ENCODE results near the gene SMIM45.

- TF ChIP-seq POLR2AphosphoS5 (IDR thresholded peaks at IDR 0.05) (no peak), POLR2A (IDR thresholded peaks at IDR 0.05) (no peak)
- TF ChIP-seq, protein P1, sequence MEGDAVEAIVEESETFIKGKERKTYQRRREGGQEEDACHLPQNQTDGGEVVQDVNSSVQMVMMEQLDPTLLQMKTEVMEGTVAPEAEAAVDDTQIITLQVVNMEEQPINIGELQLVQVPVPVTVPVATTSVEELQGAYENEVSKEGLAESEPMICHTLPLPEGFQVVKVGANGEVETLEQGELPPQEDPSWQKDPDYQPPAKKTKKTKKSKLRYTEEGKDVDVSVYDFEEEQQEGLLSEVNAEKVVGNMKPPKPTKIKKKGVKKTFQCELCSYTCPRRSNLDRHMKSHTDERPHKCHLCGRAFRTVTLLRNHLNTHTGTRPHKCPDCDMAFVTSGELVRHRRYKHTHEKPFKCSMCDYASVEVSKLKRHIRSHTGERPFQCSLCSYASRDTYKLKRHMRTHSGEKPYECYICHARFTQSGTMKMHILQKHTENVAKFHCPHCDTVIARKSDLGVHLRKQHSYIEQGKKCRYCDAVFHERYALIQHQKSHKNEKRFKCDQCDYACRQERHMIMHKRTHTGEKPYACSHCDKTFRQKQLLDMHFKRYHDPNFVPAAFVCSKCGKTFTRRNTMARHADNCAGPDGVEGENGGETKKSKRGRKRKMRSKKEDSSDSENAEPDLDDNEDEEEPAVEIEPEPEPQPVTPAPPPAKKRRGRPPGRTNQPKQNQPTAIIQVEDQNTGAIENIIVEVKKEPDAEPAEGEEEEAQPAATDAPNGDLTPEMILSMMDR (IDR thresholded peaks at IDR 0.05), result no peak
These were observed 17.2 kb downstream of the SMIM45 start, which contains the start of gene SEPTIN3 for GRCh38 chr22:41969110-41969646.

All from prostate gland (tissue), 2 donors.